Left kidney (tissue), 2 donors: ENCODE measurements around the gene PRDX5. TPM values are rescaled to one million over a fixed set of nuclear protein-coding genes. Genes with fewer than 3 reads are reported as not detected.
"Not testable (repeated sequence)": the region's sequence is repeated elsewhere in the genome, so short reads cannot be mapped to it uniquely, and the experiment has no call there.

Experiments used
- DNase-seq: peaks from one replicate; pipeline ENCODE4 v3.0.0-alpha.2; 2013
- polyA plus RNA-seq: library from polyadenylated mRNA; unstranded; fragments of 120-200 nt; gene quantifications from one replicate; pipeline ENCODE4 v1.2.1, GENCODE V29; 2013; ENCODE audit not compliant: insufficient read length

Gene PRDX5
- polyA plus RNA-seq, 1 donor, result 148 TPM

DNA sequence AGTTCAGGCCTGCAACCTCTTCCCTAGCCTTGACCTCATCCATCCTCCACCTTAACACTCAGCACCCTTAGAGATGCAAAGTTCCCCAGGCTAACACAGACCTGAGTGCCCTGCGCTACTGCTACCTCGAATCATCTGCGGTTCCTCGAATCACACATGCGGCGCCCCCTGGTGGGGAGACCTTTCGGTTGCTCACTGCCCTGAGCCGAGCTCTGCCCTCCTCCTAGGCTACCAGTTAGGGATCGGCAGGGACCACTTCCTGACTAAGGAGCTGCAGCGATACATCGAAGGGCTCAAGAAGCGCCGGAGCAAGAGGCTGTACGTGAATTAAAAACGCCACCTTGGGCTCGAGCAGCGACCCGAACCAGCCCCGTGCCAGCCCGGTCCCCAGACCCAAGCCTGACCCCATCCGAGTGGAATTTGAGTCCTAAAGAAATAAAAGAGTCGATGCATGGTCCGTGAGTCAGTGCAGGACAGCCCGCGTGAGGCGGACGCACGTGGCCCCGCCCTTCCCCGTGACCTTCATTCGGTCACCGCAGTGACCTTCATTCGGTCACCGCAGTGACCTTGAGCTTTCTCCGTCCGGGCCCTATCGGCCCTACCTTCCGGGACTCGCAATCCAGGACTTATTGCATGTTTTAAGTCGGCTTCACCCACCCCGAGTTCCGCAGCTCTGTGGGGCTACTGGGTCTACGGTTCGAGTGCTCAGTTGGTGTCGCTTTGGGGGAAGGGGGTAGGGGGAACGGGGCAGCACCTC is 13.4 kb upstream of the PRDX5 start:
- DNase-seq, result peak; percentile 86

DNA sequence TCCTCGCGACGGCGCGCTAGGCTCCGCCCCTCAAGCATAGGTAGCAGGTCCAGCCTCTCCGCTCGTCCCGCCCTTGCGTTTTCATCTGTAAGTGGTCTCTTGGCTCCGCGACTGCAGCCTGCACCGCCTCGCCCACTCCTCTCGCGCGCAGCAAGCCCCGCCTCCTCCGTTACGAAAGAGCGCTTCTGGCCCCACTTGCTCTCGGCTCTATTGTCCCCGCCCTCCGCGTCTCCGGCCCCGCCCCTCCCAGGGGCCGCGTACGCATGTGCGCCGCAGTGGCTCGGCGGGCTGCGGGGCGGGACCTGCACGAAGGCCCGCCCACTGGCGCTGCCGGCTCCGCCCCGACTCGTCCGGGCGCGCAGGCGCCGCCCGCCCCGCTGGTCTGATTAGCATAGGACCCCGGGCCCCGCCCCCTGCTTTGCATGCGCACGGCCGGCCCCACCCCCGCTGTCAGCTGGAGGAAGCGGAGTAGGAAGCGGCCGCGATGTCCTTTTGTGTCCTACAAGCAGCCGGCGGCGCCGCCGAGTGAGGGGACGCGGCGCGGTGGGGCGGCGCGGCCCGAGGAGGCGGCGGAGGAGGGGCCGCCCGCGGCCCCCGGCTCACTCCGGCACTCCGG is 12.7 kb upstream of the PRDX5 start, which contains the start of gene ESRRA:
Gene ESRRA, plus strand, starts transcription at position 450 of the 616 bp plus-strand sequence. CDS start 1,656 bp downstream, outside the sequence.
- peak; percentile 97 for DNase-seq

DNA sequence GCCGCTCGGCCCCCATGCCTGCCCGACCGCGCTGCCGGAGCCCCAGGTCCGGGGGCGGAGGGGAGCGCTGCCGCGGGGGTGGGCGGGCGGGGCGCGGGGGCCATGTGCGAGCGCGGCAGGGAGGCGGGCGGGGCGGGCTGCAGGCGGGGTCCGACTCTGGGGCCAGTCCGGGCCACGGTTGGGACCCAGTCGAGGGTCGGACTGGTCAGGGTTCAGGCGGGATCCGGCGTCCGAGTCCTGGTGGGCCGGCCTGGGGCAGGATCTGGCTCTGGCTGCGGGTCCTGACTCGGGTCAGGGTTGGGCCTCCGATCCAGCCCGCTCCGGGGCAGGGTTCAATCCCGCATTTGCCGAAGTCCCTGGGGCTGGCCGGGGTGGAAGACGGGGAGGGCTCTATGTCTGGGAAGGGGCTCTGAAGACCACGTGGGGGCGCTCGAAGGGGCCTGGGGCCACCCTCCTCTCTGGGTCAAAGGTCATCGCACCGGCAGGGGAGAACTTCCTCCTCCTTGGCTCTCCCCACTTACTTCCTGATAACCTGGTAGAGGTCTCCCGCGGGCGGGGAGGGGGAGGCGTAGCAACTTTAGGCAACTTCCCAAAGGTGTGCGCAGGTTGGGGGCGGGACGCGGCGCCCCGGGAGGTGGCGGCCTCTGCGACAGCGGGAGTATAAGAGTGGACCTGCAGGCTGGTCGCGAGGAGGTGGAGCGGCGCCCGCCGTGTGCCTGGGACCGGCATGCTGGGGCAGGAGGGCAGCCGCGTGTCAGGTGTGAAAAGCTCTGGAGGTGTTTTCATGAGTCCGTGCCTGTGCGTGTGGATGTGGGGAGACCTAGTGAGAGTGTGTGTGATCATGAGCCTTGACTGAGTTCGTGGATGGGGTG is 12.0 kb upstream of the PRDX5 start:
- peak; percentile 46 for DNase-seq

DNA sequence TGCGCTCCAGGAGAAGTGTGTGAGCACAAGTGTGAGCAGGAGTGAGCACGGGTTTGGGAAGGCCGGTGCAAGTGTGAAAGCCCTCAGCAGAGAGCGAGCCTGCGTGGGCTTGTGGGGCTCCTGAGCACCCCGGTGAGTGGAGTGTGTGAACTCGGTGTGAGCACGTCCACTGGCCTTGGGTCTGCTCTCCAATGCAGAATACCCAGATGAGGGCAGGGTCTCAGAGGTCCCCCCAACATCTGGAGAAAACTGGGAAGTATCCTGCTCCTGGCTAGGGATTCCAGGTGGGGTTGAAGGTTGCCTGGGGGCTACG is 11.4 kb upstream of the PRDX5 start:
- no peak for DNase-seq

DNA sequence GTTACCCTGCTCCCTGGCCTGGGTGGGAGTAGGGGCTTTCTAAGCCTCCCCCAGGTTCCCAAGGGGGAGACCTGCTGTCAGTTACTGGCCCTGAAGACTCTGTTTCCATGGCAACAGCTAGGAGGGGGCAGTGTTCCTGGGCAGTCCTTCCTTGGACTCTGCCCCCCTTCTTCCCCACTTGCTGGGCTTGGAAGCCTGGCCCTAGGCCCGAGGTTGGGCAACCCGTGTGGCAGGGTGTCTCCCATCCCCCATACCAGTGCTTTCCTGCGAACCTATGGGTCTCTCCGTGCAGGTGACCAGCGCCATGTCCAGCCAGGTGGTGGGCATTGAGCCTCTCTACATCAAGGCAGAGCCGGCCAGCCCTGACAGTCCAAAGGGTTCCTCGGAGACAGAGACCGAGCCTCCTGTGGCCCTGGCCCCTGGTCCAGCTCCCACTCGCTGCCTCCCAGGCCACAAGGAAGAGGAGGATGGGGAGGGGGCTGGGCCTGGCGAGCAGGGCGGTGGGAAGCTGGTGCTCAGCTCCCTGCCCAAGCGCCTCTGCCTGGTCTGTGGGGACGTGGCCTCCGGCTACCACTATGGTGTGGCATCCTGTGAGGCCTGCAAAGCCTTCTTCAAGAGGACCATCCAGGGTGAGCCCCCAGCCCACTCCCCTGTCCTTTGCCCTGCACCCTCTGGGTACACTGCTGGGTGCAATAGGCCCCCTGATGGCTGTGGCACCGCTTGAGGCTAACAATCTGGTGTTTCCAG is 10.9 kb upstream of the PRDX5 start:
- DNase-seq, result no peak

DNA sequence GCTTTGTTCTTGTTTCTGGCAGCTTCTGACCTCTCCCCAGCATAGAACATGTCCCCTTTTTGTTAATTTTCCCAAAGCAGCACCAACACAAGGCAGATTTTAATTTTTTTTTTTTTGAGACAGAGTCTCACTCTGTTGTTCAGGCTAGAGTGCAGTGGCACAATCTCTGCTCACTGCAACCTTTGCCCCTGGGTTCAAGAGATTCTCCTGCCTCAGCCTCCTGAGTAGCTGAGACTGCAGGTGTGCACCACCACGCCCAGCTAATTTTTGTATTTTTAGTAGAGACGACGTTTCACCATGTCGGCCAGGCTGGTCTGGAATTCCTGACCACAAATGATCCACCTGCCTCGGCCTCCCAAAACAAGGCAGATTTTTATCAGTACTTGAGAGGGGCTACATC is 10.1 kb upstream of the PRDX5 start:
- DNase-seq, result not testable (repeated sequence)

DNA sequence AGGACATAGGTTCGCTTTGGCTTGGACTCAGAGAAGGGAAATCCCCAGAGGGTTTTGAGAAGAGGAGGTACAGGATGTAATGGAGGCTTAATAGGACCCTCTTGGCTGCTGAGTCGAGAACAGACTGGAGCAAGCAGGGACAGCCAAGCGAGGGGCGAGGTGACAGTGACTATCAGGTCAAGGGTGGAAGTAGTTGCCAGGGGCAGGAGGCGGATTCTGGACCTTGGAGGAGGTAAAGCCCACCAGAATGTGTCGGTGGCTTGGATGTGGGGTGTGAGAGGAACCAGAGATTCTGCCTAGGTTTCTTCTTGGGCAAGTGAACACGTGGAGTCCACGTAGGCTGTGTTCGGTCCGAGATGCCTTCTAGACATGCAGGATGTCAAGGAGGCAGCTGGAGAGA is 5.0 kb upstream of the PRDX5 start:
- DNase-seq, result no peak

DNA sequence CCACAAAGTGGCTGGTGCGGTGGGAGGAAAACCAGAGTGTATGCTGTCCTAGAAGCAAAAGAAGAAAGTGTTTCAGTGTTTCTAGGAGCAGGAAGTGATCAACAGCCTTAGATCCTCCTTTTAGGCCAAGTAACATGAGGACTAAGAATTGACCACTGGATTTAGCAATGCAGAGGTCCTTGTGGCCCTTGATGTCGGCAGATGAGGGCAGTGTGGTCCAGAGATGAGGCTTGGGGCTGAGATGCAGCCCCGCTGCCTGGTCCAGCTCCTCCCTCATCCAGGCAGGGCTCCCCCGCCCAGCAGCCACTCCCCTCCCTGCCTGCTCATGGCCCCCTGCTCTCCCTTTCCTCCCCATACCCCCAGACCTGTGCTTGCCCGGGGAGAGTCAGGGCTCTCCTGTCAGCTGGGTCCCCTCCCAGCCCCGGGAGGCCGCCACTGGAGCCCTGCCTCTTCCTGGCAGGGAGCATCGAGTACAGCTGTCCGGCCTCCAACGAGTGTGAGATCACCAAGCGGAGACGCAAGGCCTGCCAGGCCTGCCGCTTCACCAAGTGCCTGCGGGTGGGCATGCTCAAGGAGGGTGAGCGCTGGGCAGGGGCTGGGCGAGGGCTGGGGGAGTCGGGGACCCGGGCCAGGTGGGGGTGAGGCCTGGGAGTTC is 4.3 kb upstream of the PRDX5 start:
- no peak for DNase-seq

DNA sequence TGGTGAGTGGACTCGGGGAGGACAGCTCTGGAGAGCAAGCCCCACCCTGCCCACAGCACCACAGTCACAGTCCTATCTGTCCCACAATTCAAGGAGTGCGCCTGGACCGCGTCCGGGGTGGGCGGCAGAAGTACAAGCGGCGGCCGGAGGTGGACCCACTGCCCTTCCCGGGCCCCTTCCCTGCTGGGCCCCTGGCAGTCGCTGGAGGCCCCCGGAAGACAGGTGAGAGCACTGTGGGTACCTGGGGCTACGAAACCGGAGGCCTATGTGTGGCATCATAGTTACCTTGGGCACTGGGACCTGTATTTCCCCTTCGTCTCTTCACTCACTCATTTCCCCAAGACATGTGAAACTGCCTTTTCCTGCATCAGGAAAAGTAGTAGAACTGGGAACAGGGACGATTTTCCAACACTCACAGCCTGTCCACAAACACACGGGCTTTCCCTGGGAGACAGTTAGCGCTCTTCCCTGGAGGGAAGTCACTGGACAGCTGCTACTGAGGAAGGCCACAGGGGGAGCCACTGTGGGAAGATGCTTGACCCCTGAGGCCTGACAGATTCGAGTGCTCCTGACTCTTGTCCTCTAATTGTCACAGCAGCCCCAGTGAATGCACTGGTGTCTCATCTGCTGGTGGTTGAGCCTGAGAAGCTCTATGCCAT is 3.6 kb upstream of the PRDX5 start:
- DNase-seq, result no peak

DNA sequence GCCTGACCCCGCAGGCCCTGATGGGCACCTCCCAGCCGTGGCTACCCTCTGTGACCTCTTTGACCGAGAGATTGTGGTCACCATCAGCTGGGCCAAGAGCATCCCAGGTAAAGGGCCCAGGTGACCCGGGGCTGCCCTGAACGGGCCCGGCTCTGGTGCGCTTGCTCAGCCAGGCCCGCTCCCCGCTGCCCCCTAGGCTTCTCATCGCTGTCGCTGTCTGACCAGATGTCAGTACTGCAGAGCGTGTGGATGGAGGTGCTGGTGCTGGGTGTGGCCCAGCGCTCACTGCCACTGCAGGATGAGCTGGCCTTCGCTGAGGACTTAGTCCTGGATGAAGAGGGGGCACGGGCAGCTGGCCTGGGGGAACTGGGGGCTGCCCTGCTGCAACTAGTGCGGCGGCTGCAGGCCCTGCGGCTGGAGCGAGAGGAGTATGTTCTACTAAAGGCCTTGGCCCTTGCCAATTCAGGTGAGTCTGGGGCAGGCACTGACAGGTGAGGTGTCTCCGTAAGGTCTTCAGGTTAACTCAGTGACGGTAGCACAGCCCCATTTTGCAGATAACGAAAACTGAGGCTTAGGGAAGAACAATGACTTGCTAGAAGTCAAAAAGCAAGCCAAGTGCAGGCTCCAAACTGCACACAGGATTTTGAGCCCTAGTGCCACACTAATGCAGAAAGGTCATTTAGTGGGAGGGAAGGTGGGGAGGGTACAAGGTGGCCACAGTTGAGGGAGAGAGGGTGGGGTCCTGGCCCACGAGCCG is 2.9 kb upstream of the PRDX5 start:
- no peak for DNase-seq

DNA sequence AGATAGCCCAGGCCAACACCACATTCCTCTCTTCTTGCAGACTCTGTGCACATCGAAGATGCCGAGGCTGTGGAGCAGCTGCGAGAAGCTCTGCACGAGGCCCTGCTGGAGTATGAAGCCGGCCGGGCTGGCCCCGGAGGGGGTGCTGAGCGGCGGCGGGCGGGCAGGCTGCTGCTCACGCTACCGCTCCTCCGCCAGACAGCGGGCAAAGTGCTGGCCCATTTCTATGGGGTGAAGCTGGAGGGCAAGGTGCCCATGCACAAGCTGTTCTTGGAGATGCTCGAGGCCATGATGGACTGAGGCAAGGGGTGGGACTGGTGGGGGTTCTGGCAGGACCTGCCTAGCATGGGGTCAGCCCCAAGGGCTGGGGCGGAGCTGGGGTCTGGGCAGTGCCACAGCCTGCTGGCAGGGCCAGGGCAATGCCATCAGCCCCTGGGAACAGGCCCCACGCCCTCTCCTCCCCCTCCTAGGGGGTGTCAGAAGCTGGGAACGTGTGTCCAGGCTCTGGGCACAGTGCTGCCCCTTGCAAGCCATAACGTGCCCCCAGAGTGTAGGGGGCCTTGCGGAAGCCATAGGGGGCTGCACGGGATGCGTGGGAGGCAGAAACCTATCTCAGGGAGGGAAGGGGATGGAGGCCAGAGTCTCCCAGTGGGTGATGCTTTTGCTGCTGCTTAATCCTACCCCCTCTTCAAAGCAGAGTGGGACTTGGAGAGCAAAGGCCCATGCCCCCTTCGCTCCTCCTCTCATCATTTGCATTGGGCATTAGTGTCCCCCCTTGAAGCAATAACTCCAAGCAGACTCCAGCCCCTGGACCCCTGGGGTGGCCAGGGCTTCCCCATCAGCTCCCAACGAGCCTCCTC is 2.0 kb upstream of the PRDX5 start:
- DNase-seq, result not testable (repeated sequence)

DNA sequence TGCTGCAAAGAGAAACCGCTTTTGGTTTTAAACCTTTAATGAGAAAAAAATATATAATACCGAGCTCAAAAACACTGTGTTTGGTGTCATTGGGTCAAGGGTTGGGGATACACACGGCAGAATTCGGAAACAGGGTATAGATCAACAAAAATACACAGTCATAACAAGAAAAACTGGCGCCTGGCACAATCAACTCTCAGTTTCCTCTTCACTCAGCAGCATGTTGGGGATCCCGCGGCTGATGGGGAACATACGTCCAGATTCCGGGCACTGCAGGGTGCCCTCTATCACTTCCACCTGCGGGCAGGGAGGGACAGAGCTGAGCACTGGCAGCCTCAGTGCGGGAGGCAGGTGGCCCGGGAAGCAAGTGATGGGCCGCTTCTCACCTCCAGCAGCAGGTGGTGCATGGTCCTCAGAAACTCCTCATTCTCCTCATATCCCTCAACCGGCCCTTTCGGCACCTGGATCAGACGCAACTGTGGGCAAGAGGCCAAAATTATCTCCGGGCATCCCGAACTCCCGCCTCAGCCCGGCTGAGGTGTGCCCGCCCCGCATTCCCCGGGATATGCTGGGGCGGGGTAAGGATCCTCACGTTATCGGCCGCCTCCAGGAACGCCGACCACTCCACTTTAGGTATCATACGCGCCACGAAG is 1.1 kb upstream of the PRDX5 start:
- no peak for DNase-seq

DNA sequence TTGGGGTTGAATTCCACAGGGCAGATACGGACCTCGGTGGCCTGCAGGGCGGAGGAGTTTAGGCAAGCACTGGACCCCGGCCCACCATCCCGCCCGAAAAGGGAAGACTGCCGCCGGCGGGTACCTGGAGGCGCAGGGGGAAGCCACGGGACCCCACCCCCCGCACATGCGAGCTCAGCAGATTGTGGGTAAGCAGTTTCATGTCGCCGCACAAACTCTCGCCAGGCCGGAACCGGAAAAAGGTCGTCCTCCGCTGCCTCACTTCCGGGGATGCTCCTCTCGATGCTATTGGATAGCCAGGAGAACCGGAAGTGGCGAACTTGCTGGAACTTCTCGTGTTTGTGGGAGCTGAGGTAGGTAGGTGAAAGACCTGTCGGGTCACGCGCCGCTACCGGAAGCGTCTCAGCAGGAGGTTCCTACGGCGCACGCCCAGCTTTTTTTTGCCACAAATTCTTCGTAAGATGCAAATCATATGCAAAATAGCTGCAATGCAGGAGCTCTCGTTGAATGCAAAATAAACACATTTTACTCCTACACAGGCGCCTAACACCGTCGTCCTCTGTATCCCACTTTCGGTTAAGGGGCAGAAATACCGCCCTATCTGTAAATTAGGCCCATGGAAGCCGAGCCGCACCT is 478 bp upstream of the PRDX5 start, which contains the start of gene TRMT112:
Gene TRMT112, minus strand, starts transcription at position 235 of the 636 bp plus-strand sequence. Its CDS starts 33 bp downstream, at position 202.
- DNase-seq, result peak; percentile 96

DNA sequence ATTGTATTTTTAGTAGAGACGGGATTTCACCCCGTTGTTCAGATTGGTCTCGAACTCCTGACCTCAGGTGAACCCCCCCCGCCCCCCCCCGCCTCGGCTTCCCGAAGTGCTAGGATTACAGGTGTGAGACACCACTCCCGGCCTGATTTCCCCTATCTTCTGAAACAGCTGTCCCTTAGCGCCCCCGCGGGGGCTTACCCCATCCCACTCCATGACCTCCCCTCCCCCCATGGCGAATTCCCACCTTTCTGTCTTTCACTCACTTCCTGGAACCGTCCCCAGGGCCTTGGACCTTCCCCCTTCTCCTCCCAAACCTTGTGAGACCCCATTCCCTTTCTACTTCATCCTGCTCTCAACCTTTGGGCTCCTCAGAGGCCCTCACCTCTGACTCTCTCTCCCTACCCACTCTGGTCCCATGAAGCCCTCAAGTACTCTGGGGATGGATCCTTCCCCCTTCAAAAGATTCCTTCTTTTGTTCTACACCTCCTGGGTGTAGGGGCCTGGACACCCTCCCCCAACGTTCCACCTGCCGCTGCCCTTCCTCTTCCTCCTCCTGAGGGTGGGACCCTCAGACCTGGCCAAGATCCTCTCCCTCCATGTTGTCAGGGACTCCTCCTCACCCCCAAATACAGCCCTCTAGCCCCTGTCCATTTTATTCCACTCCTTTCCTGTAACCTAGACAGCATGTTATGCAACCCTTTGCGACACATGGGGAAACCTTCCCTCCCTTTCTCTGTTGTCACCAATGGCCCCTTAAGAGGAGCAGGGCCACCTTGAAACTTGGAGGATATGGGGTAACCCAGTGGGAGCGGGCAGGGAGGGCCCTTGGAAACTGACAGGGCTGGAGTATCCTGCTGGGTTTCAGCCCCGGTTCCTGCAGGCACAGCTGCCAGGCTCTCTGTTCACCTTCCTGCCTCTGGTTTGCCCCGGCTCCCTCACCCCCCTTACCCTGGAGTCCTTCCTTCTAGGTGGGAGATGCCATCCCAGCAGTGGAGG is 1.1 kb downstream of the PRDX5 start:
- DNase-seq, result no peak

DNA sequence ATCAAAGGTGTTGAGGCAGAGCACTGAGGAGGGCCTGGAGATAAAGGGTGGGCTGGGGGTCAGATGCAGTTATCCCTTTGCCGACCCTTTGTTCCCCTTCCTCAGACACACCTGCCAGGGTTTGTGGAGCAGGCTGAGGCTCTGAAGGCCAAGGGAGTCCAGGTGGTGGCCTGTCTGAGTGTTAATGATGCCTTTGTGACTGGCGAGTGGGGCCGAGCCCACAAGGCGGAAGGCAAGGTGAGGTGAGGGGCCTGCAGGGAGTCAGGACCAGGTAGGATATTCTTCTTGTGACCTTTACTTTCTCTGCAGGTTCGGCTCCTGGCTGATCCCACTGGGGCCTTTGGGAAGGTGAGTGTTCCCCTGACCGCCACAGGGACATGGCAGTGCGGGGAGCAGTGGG is 2.6 kb downstream of the PRDX5 start:
- no peak for DNase-seq

DNA sequence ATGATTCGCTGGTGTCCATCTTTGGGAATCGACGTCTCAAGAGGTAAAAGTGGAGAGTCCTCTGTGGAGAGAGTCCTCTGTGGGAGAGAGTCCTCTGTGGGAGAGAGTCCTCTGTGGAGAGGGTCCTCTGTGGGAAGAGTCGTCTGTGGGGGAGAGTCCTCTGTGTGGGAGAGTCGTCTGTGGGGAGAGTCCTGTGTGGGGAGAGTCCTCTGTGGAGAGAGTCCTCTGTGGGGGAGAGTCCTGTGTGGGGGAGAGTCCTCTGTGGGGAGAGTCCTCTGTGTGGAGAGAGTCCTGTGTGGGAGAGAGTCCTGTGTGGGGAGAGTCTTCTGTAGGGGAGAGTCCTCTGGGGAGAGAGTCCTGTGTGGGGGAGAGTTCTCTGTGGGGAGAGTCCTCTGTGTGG is 3.1 kb downstream of the PRDX5 start:
- DNase-seq, result no peak

DNA sequence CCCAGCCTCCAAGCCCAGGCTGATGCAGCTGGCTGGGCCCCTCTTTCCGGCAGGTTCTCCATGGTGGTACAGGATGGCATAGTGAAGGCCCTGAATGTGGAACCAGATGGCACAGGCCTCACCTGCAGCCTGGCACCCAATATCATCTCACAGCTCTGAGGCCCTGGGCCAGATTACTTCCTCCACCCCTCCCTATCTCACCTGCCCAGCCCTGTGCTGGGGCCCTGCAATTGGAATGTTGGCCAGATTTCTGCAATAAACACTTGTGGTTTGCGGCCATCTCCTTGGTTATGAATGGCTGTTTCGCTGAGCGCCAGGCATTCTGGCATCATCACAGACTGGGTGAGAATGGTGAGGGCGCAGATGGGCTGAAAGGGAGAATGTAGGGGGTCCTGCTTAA is 3.6 kb downstream of the PRDX5 start:
- DNase-seq, result no peak
